GM12801 (cell line): ENCODE results near the gene RPS6KA1.

Source experiments
- TF ChIP-seq, protein P1 (sequence below): IDR thresholded peaks from one replicate; pipeline ENCODE4 v1.5.1; 2011; ENCODE audit warnings: control low read depth; ENCODE audit not compliant: insufficient read length; ENCODE audit errors: extremely low read depth

RPS6KA1 gene

DNA sequence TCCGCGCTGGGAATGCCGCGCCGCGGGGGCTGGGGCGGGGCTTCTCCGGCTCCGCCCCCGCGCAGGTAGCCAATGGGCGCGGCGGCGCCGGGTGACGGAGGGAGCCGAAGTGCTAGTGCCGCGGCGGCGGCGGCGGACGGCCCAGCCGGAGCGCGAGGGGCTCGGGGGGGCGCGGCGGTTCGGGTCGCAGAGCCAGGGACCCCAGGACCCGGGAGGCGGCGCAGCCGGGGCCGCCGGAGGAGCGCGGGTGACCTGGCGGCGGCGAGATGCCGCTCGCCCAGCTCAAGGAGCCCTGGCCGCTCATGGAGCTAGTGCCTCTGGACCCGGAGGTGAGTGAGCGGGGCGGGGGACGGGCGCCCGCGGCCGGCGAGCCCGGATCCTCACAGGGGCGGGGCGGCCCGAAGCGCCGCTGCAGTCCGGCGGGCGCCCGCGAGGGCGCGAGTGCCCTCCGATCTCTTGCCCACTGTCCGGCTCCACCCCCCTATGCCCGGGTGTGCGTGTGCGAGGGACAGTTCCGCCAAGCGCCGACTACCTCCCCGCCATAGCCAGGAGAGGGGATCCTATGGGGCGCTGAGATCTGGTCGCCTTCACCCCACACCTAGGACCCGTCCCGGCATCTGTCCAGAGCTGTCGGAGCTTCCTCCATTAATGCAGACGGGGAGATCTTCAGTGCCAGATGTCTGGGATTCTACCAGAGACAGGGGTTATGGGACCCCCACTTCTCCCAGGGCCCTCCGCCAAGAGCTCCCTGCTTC lies at the start of gene RPS6KA1:
Gene RPS6KA1, plus strand, starts transcription at position 107 of the 755 bp plus-strand sequence. Its CDS starts 160 bp downstream, at position 267.
- TF ChIP-seq, protein P1, sequence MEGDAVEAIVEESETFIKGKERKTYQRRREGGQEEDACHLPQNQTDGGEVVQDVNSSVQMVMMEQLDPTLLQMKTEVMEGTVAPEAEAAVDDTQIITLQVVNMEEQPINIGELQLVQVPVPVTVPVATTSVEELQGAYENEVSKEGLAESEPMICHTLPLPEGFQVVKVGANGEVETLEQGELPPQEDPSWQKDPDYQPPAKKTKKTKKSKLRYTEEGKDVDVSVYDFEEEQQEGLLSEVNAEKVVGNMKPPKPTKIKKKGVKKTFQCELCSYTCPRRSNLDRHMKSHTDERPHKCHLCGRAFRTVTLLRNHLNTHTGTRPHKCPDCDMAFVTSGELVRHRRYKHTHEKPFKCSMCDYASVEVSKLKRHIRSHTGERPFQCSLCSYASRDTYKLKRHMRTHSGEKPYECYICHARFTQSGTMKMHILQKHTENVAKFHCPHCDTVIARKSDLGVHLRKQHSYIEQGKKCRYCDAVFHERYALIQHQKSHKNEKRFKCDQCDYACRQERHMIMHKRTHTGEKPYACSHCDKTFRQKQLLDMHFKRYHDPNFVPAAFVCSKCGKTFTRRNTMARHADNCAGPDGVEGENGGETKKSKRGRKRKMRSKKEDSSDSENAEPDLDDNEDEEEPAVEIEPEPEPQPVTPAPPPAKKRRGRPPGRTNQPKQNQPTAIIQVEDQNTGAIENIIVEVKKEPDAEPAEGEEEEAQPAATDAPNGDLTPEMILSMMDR = no peak

DNA sequence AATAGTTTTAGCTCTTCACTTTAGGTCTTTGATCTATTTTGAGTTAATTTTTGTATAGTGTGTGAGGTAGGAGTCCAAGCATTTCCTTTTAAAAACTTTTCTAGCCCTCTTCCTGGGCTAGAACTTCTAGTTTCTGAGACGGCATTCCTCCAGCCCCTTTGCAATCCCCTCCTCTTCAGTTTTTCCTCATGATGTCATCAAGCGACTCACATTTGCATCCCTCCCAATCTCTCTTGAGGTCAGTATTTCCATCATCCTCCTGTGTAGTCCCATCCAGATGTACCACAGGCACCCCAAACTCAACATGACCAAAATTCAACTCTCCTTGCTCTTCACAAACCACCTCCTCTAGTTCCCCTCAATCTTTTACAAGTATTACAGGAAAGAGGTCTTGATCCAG lies 46.6 kb upstream of the RPS6KA1 start:
- TF ChIP-seq, protein P1 = no peak

DNA sequence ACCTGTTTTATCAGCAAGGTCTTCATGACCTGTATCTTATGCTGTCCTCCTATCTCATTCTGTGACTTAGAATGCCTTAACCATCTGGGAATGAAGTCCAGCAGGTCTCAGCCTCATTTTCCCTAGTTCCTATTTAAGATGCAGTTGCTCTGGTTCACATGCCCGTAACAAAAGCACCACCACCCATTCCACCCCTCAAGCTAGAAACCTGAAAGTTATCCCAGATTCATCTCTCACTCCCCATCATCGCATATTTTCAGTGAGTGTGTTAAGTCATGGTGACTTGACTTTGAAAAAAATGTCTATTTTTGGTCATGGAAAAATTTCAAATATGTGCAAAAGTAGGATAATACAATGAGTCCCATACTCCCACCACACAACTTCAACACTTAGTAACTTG lies 45.6 kb upstream of the RPS6KA1 start:
- TF ChIP-seq, protein P1 = no peak

DNA sequence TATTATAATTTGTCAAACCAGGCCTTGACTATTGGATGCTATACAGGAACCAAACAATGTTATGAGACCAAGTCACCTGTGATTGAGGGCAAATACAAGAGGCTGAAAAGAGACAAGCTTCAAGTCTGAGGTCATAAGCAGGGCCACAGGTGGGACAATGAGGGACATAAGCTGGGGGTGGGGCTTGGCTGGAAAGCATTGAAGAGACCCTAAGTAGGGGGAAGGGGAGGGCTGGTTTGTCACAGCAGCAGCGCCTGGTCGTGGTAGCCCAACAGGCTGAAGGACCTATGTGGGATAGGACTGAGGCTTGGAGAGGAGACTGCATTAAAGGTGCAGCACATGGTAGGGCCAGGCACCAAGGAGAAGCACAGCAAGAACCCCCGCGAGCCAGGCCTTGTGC lies 39.4 kb upstream of the RPS6KA1 start:
- TF ChIP-seq, protein P1 = no peak

DNA sequence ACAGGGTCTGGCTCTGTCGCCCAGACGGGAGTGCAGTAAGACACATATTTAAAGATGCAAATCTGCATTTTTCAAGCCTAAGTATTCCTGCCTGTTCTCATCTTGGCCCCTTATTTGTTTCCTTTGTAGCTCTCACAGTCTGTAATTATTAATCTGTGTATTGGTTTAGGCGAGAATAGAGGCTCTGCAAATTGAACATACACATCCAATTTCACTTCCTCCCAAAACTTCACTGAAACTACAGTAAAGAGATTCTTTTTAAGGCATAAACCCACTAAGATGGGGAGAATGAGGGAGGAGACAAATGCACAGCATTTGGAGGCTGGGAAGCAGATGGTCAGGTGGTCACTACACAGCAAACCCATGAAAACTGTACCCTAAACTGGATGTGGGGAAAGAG lies 36.3 kb upstream of the RPS6KA1 start:
- TF ChIP-seq, protein P1 = no peak

DNA sequence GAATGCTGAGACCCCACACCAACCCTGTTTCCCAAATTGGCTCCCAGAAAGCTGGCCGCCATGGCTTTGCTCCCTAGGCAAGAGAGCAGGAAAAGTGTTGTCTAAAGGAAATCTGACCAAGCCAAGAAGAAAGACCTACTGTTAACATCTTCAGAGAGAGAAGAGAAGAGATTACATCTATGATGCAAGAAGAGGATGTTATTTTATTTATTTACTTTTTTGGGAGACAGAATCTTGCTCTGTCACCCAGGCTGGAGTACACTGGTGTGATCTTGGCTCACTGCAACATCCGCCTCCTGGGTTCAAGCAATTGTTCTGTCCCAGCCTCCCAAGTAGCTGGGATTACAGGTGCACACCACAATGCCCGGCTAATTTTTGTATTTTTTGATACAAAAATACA lies 35.6 kb upstream of the RPS6KA1 start:
- TF ChIP-seq, protein P1 = no peak

DNA sequence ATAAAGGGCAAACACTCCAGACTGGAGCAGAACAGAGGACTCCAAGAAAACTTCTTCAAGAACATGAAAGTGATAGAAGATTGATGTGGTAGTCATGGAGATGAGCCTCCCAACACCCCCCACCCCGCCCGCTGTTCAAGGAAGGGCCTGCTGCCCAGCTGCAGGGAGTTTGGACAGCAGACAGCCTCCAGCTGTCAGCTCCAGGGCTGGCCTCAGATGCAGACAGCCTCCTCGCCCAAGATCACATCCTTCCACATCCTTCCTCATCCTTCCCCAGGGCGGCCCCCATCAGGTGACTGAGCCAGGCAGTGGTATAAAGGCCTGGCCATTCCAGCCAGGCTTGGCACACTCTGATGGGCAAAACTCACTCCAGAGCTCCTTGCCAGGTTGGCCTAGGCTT lies 32.7 kb upstream of the RPS6KA1 start:
- TF ChIP-seq, protein P1 = no peak
